GM23338 (cell line): ENCODE results near the gene COLEC12.

Source experiments
- CREB1 ChIP-seq: fragments of 250-450 bp; sonication (Bioruptor Pico); IDR thresholded peaks from 2 replicates; pipeline ENCODE4 v1.5.0; 2020; ENCODE audit warnings: low read depth, mild to moderate bottlenecking, moderate library complexity
- CTCF ChIP-seq, 2 experiments: fragments of 200-600 bp in 1 of 2; sonication (generic) in 1 of 2; conservative IDR thresholded peaks; 2 replicates each; pipeline versions ENCODE4 v1.5.1 to v1.6.1; 2016 to 2017; ENCODE audit warnings: antibody characterized with exemption in 2 of 2, low read depth in 2 of 2, mild to moderate bottlenecking in 2 of 2, moderate library complexity in 1 of 2
- ETS1 ChIP-seq: IDR thresholded peaks from 2 replicates; pipeline ENCODE4 v1.6.1; 2016; ENCODE audit warnings: antibody characterized with exemption
- EZH2 ChIP-seq: fragments of 200-600 bp; sonication (generic); IDR thresholded peaks from one replicate; pipeline ENCODE4 v1.8.0; 2017; ENCODE audit warnings: antibody characterized with exemption, mild to moderate bottlenecking, low read depth; ENCODE audit not compliant: unreplicated experiment
- EZH2phosphoT487 ChIP-seq: fragments of 200-600 bp; sonication (generic); IDR thresholded peaks from one replicate; pipeline ENCODE4 v1.8.1; 2018; ENCODE audit warnings: antibody characterized with exemption; ENCODE audit not compliant: unreplicated experiment
- JUNB ChIP-seq: IDR thresholded peaks from one replicate; pipeline ENCODE4 v1.6.1; 2016; ENCODE audit warnings: antibody characterized with exemption; ENCODE audit not compliant: unreplicated experiment
- NANOG ChIP-seq: IDR thresholded peaks from 2 replicates; pipeline ENCODE4 v1.6.1; 2016; ENCODE audit warnings: antibody characterized with exemption, borderline replicate concordance
- POLR2AphosphoS5 ChIP-seq: IDR thresholded peaks from 2 replicates; pipeline ENCODE4 v1.6.1; 2016; ENCODE audit warnings: antibody characterized with exemption, low read depth
- REST ChIP-seq: IDR thresholded peaks from one replicate; pipeline ENCODE4 v1.6.1; 2018; ENCODE audit warnings: antibody characterized with exemption; ENCODE audit not compliant: unreplicated experiment
- ZNF114 ChIP-seq: fragments of 250-450 bp; sonication (Bioruptor Pico); IDR thresholded peaks from 2 replicates; pipeline ENCODE4 v1.5.0; 2020; ENCODE audit warnings: mild to moderate bottlenecking, moderate library complexity
- ZNF331 ChIP-seq: fragments of 250-450 bp; sonication (Bioruptor Pico); IDR thresholded peaks from 2 replicates; pipeline ENCODE4 v1.5.0; 2020; ENCODE audit warnings: low read depth, mild to moderate bottlenecking, moderate library complexity

GRCh38 chr18:297936-298335 is 202.6 kb downstream of the COLEC12 start:
- no peak for TF ChIP-seq CTCF (conservative IDR thresholded peaks at IDR 0.05; ENCODE audit: low read depth in 2 of 2)
- TF ChIP-seq CREB1 (CRISPR knock-in tag), result no peak
- no peak for TF ChIP-seq EZH2
- TF ChIP-seq REST, result no peak
- TF ChIP-seq POLR2AphosphoS5, result no peak
- TF ChIP-seq EZH2phosphoT487, result no peak
- no peak for TF ChIP-seq JUNB
- TF ChIP-seq ETS1, result no peak
- TF ChIP-seq ZNF331 (CRISPR knock-in tag), result no peak
- no peak for TF ChIP-seq NANOG
- no peak for TF ChIP-seq ZNF114 (CRISPR knock-in tag)
